COLO668 (cell line): ENCODE measurements around the gene EHF.

Experiments used
- DNase-seq: peaks from one replicate; lab custom pipeline; 2025; ENCODE audit not compliant: unreplicated experiment; lab: John Stamatoyannopoulos, UW

Gene EHF

DNA sequence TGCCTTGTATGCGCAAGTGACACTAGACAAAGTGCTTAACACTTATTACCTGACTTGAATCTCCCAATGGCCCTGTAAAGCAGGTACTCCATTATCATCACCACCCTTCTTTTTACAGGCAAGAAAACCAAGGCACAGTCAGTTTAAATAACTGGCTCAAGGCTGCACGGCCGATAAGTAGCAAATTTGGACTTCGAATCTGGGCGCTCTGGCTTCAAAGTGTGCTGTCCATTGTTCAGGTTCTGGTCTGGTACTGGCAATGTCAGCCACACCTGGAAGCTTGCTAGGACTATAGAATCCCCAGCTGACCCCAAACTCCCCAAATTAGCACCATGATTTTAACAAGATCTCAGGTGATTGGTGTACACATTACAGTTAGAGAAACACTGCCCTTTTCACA, 19.3 kb upstream of the EHF start:
- DNase-seq = no peak

- no peak for DNase-seq
Observed at GRCh38 chr11:34602245-34602644, 18.6 kb upstream of the EHF start.

- DNase-seq = no peak
Observed at GRCh38 chr11:34603129-34604001, 17.5 kb upstream of the EHF start.

GRCh38 chr11:34604145-34604544, 16.7 kb upstream of the EHF start:
- DNase-seq = no peak

DNA sequence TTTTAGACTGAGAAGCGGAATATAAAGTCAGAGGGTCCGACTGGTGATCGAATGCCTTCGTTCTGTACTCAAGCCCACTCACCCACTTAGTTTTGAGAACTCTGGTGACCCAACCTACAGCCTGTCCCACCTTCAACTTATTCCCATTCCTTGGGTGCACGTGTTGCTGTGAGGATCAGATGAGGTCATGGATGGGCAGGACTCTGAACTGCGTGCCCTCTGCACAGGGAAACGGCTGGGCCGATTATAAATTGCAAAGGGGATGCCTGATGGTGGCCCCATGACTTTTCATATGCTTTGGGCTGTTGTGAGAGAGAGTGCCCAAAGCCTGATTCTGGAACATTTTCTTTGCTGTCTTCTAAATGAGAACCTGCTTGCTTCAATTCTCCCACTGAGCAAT, 16.0 kb upstream of the EHF start:
- no peak for DNase-seq

GRCh38 chr11:34605481-34606325, 15.2 kb upstream of the EHF start:
- DNase-seq = no peak

DNA sequence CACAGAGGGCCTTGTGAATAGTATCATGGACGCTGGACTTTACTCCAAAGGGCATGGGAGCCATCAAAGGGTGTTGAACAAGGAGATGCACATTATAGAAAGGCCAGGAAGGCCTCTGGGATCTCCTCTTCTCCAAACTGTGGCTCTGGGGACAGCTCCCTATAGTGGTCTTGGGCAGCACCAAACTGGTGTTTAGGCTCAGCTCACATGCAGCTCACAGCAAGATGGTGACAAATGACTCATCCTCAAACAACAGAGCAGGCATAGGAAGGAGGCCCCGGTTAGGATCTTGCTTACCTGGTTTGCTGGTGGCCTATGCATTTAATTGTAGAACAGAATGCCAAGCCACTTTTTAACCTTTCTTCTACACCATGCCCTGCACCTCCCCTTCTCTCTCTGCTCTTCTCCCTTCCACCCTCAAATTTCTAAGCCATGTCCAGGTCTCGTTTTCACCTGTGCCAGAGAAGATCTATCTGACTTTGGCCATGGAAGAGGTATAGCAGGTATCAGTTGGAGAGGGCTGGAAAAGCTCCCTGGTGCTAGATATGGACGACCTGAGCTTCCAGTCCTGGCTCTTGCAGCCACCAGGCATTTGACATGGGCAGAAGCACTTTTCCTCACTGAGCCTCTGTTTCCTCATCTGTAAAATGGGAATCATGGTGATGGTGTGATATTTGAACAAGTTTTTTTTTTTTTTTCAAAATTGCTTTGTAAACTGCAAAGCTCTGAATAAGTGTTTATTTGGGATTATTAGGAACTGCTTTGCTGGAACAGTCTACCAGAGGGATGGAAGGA, 14.4 kb upstream of the EHF start:
- no peak for DNase-seq

DNA sequence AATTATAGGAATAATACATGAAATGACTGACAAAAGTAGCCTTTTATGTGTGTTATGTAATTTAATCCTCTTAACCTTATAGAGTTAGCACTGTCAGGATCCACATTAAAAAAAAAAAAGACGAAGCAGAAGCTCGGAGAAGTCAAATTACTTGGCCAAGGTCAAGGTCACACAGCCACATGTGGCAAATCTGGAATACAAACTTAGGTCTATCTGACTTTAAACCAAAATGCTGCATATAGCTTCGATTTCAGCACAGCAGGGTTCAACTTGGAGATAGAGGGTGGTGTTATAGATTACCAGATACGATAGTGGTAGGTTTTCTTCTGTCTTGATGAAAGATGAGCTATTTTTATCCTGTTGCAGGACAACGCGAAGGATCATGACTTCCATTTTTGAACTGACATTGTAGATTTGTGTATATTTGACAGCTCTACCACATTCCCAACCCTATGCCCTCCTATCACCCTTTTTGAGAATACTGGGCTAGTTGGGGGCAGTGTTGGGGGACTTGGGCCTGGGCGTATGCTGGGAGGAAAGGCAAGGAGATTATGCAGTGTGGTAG, 11.6 kb upstream of the EHF start:
- DNase-seq = no peak

DNA sequence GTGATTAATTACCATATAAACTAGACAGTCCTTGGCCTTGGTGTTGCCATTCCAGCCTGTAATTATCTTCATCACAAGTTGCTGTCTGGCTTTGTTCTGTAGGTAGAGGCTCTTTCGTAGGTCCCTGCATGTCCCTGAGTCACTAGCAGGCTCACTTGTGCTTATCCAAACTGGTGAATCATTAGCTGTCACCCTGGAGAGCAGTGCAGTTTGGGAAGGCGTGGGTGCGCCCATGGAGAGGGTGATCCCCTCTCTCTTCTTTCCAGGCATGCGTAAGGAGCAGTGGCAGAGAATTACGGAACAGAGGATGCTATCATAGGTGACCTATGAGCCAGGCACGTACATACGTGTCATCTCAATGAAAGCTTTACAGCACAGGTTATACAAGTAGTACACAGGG, 11.0 kb upstream of the EHF start:
- no peak for DNase-seq

DNA sequence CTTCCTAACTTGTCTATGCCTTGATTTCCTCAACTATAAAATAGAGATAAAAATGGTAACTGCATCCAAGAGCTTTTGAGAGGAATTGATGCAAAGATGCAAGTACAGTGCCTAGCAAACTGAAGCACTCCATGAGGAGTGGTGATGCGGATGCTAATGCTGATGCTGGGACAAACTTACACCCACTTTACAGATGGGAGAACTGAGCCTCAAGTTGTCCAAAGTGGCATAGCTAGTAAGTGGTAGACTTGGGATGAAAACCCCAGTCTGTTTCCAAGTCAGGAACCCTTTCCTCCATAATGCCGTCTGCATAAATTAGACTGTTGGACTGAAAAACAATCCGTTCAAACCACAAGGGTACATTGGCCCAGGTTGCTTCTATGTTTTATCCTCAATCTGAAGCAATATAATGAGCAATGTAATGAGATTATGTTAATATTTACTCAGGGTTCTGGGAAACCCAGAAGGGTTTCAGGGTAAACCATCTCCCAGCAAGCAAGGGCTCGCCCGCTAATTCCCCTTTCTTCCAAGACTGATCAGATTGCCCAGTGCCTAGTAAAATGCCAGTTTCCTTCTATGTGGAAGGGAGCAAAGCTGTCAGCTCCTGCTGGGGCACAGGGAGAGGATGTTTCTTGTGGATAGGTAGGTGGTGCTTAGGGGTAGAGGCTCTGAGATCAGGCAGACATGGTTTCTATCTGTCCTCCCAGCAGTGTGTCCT, 10.4 kb upstream of the EHF start:
- DNase-seq = no peak

- no peak for DNase-seq
Observed at GRCh38 chr11:34613015-34613414, 7.9 kb upstream of the EHF start.

DNA sequence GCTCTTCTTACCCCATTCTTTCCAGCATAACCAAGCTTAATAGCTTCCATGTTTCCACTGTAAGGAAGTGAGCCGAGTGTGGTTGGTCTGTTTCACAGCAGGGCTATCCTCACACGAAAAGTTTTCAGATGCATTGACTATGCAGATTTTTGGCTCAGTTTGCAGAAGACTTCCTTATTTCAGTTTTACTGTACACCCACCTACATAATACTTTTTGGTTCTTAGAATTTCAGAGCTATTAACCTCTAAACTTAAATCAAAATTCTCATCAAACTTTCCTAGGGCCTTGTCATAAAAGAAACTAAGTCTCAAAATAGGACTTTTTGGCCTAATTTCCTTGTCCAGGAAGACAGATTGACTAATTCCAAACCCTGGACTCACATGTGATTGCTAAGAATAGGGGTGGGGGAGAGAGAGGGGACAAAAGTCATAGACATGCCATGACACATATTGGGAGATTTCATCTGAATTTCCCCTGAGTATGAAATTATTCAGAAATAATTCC, 7.3 kb upstream of the EHF start:
- DNase-seq = no peak

- DNase-seq = no peak
Observed at GRCh38 chr11:34614344-34615104, 6.4 kb upstream of the EHF start.

DNA sequence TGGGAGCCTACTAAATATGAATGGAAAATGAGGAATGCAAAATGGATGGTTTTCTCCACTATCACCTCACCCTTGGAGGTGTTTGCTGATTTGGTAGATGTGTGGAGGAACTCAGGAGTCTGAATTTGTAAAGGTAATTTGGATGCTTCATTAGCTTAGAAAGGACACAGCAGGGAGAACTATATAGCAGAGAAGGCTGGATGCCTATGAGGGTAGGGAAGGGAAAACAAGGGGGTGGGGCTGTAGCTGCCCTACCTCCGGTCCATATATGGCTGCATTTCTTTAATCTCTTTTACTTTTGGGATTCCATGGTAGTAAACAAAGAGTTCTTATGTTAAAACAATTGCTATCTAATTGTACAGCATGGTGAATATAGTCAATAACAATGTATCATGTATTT, 4.8 kb upstream of the EHF start:
- no peak for DNase-seq

- no peak for DNase-seq
Observed at GRCh38 chr11:34616830-34617504, 3.9 kb upstream of the EHF start.

GRCh38 chr11:34618406-34618805, 2.5 kb upstream of the EHF start:
- DNase-seq = no peak

DNA sequence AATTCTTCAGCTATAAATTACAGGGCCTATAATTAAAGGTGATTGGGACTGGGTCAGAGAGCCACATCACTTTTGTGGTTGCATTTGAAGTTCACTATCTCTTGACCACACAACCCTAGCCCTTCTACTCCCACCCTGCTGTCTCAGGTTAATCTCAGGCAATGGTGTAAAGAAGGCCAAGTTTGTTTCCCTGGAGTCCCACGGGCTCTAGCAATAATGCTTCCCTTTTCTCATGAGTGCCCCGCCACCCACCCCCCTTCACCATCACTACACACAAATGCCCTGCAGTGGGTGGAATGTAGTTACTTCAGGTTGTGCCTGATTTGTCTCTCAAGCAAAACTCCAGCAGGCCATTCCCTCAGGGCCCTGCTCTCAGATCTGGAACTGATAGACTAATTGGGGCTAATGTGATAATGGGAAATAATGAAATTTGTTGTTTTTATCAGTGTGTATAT, 1.8 kb upstream of the EHF start:
- no peak for DNase-seq

GRCh38 chr11:34620202-34620601, 691 bp upstream of the EHF start:
- DNase-seq = no peak

DNA sequence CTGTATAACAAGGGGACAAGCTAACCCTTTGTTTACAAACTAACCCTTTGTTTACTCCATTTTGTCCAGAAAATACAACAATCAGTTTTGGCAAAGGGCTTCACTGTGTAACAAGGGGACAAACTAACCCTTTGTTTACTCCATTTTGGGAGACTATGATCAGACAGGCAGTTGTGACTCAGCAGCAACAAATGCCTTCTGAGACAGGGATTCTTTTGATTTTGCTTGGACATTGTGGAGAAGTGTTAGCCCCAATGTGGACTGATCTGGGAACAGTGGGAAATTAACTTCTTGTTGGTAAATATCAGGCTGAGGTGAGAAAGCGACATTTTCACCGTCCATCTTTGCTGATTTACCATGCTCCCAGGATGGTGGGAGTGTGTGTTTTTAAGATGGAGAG, 983 bp downstream of the EHF start:
- DNase-seq = no peak
